ENCODE results near the gene BICC1. TPM values are rescaled to one million over a fixed set of nuclear protein-coding genes. Genes with fewer than 3 reads are reported as not detected.

BICC1 gene
- total and polyA plus RNA-seq, 8 donors, result 0.29 to 25.0 (median 4.5) TPM

- Histone ChIP-seq H3K36me3 (no peaks in the 10 kb centered on the region), H3K9me3 (no peaks in the 10 kb centered on the region), H3K4me1 (peaks cover 0 to 11% (median 3%) of the 10 kb centered on the region in 4 donors), H3K4me3 (no peak overlapping the region), H3K27ac (no peak overlapping the region), H3K27me3 (no peaks in the 10 kb centered on the region)
- WGBS, 5 donors, result 69 to 81% (median 76%) methylated on average over 5 of the region's 5 CpGs
- intact Hi-C loops (cut with DNase I; ENCODE audit: low total_unique reads), result no loop called here
- no peak for TF ChIP-seq CTCF (IDR thresholded peaks at IDR 0.05)
- TF ChIP-seq POLR2AphosphoS5 (IDR thresholded peaks at IDR 0.05), result no peak
- TF ChIP-seq EP300 (IDR thresholded peaks at IDR 0.05), result no peak
- no peak for TF ChIP-seq POLR2A (IDR thresholded peaks at IDR 0.05)
- DNase-seq, result no peak
Measured at GRCh38 chr10:58779594-58779993, 266.9 kb downstream of the BICC1 start.

GRCh38 chr10:58780476-58780875, 267.8 kb downstream of the BICC1 start:
- no peak for DNase-seq
- H3K4me1 ChIP-seq, result peaks cover 0 to 11% (median 3%) of the 10 kb centered on the region in 4 donors

GRCh38 chr10:58781873-58782488, 269.3 kb downstream of the BICC1 start:
- no peaks in the 10 kb centered on the region for H3K36me3 ChIP-seq
- peak overlapping the region in 2 of 5 donors; percentile 17 to 25 for H3K27ac ChIP-seq
- no peaks in the 10 kb centered on the region for H3K27me3 ChIP-seq
- intact Hi-C loops (cut with DNase I; ENCODE audit: low total_unique reads), result no loop called here
- no peaks in the 10 kb centered on the region for H3K9me3 ChIP-seq
- DNase-seq, result peak in 1 of 2 donors; percentile 78
- TF ChIP-seq CTCF (IDR thresholded peaks at IDR 0.05) (peak in 5 of 7 experiments; percentile 26 to 52 (median 42)), POLR2A (IDR thresholded peaks at IDR 0.05) (no peak)
- H3K4me3 ChIP-seq, result no peak overlapping the region
- WGBS, 5 donors, result 21 to 31% (median 26%) methylated on average over 5 of the region's 5 CpGs
- peaks cover 0 to 6% (median under 1%) of the 10 kb centered on the region in 4 donors for H3K4me1 ChIP-seq

More at GRCh38 chr10:58780476-58780875, 267.8 kb downstream of the BICC1 start:
- no peak for TF ChIP-seq CTCF (IDR thresholded peaks at IDR 0.05)
- no peak for TF ChIP-seq POLR2A (IDR thresholded peaks at IDR 0.05)
- no peak for TF ChIP-seq POLR2AphosphoS5 (IDR thresholded peaks at IDR 0.05)
- no peak for TF ChIP-seq EP300 (IDR thresholded peaks at IDR 0.05)
- intact Hi-C loops (cut with DNase I; ENCODE audit: low total_unique reads), result no loop called here
- H3K36me3 ChIP-seq, result no peaks in the 10 kb centered on the region
- H3K27me3 ChIP-seq, result no peaks in the 10 kb centered on the region
- H3K27ac ChIP-seq, result no peak overlapping the region
- no peaks in the 10 kb centered on the region for H3K9me3 ChIP-seq
- H3K4me3 ChIP-seq, result no peak overlapping the region

- no peaks in the 10 kb centered on the region for H3K9me3 ChIP-seq
- peaks cover 0 to 5% (median 0%) of the 10 kb centered on the region in 4 donors for H3K4me1 ChIP-seq
- no peak for DNase-seq
- WGBS, 5 donors, result 29 to 47% (median 37%) methylated on average over 4 of the region's 4 CpGs
- no peak overlapping the region for H3K4me3 ChIP-seq
- no peaks in the 10 kb centered on the region for H3K27me3 ChIP-seq
- no peak for TF ChIP-seq CTCF (IDR thresholded peaks at IDR 0.05)
- TF ChIP-seq POLR2A (IDR thresholded peaks at IDR 0.05), result no peak
- TF ChIP-seq POLR2AphosphoS5 (IDR thresholded peaks at IDR 0.05), result no peak
- TF ChIP-seq EP300 (IDR thresholded peaks at IDR 0.05), result no peak
- no peaks in the 10 kb centered on the region for H3K36me3 ChIP-seq
- intact Hi-C loops (cut with DNase I; ENCODE audit: low total_unique reads), result no loop called here
- H3K27ac ChIP-seq, result peak overlapping the region in 2 of 5 donors; percentile 10 to 38
Measured at GRCh38 chr10:58782876-58783851, 270.5 kb downstream of the BICC1 start.
